Peyer's patch (tissue), 4 donors: ENCODE data around the gene ZNF750. TPM values are rescaled to one million over a fixed set of nuclear protein-coding genes. Genes with fewer than 3 reads are reported as not detected.

ENCODE experiments used
- DNase-seq, 3 donors: peaks; one replicate each; pipeline ENCODE4 v3.0.0-alpha.2; 2017 to 2019
- H3K27ac ChIP-seq, 4 donors: fragments of 200-600 bp; sonication (generic); one replicate each; pipeline ENCODE4 v1.5.1; 2016 to 2019
- H3K27me3 ChIP-seq, 2 donors: fragments of 200-600 bp; sonication (generic); one replicate each; pipeline ENCODE4 v1.5.1; 2019
- H3K36me3 ChIP-seq, 3 donors: fragments of 200-600 bp; sonication (generic); one replicate each; pipeline ENCODE4 v1.5.1; 2016 to 2019
- H3K4me1 ChIP-seq, 4 donors: fragments of 200-600 bp; sonication (generic); one replicate each; pipeline ENCODE4 v1.5.1; 2016 to 2019
- H3K4me3 ChIP-seq, 4 donors: fragments of 200-600 bp; sonication (generic); 1 replicate in 3 of 4; 2 replicates in 1 of 4; pipeline ENCODE4 v1.5.1; 2016 to 2019; ENCODE audit warnings: mild to moderate bottlenecking in 1 of 4
- H3K9me3 ChIP-seq, 4 donors: fragments of 200-600 bp; sonication (generic); one replicate each; pipeline ENCODE4 v1.5.1; 2016 to 2019; ENCODE audit warnings: mild to moderate bottlenecking in 1 of 4
- POLR2A ChIP-seq, 2 donors: fragments of 450-650 bp; IDR thresholded peaks; one replicate each; pipeline ENCODE4 v1.5.1; 2017; ENCODE audit warnings: antibody characterized with exemption in 2 of 2, mild to moderate bottlenecking in 2 of 2, moderate library complexity in 2 of 2
- total RNA-seq, 4 donors: library from RNA; depleted of rRNA; stranded (reverse); fragments of >200 nt; gene quantifications; one replicate each; pipeline ENCODE4 v1.1.0, GENCODE V29; 2016
- TF ChIP-seq, protein P1 (sequence below), 6 experiments: fragments of 450-650 bp in 4 of 6; fragments of 200-600 bp in 2 of 6; sonication (generic) in 1 of 6; IDR thresholded peaks; one replicate each; pipeline ENCODE4 v1.5.1; 2017 to 2019; ENCODE audit warnings: antibody characterized with exemption in 6 of 6, mild to moderate bottlenecking in 3 of 6, moderate library complexity in 1 of 6

The ZNF750 gene
- total RNA-seq, 4 donors from 2014 or later = not detected

DNA sequence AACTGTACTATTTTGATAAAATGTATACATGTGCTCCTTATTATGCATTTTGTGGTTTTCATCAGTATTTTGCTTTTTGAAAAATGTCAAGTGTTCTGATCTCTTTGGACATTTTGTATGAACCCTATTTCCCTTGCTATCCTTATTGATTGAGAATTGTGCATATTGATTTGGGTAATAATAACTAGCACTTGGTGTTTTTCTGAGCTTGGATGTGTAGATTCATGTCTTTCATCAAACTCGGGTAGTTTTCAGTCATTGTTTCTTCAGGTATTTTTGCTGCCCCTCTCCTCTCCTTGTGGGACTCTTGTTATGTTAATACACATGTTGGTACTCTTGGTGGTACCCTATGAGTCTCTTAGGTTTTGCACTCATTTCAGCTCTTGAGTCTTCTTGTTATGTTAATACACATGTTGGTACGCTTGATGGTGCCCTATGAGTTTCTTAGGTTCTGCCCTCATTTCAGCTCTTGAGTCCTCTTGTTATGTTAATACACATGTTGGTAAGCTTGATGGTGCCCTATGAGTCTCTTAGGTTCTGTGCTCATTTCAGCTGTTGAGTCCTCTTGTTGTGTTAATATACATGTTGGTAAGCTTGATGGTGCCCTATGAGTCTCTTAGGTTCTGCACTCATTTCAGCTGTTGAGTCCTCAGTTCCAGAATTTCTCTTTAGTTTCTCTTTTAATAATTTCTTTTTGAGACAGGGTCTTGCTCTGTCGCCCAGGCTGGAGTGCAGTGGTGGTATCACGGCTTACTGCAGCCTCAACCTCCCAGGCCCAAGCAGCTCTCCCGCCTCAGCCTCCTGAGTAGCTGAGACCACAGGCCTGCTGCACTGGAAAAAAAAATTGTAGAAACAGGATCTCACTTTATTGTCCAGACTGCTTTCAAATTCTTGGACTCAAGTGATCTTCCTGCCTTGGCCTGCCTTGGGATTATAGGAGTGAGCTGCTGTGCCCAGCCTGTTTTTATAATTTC lies 19.3 kb downstream of the ZNF750 start:
- H3K36me3 ChIP-seq = peaks cover 0 to 30% (median 0%) of the 10 kb centered on the region in 3 donors

DNA sequence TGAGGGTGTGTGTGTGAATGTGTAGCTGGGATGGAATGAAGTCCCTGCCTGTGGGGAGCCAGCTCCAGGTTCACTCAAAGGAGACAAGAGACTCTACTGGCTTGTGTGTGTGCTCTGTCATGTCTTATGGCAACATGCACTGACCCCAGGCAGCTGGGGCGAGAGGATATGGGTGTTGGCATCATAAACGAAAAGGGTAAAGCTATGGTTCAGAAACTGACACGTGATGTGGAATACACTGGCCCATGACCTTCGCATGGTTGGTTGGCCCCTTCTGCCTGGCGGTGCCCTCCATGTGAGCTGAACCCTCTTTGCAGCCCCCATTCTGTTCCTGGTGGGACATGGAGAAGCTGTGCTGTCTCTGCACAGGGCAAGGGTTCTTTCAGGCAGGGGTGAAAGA lies 21.9 kb downstream of the ZNF750 start:
- Histone ChIP-seq H3K4me1 (no peaks in the 10 kb centered on the region), H3K4me3 (no peak overlapping the region), H3K9me3 (peaks cover 0 to 8% (median 0%) of the 10 kb centered on the region in 4 donors), H3K36me3 (peaks cover 0 to 36% (median 0%) of the 10 kb centered on the region in 3 donors), H3K27me3 (no peaks in the 10 kb centered on the region), H3K27ac (no peak overlapping the region)
- TF ChIP-seq, protein P1, sequence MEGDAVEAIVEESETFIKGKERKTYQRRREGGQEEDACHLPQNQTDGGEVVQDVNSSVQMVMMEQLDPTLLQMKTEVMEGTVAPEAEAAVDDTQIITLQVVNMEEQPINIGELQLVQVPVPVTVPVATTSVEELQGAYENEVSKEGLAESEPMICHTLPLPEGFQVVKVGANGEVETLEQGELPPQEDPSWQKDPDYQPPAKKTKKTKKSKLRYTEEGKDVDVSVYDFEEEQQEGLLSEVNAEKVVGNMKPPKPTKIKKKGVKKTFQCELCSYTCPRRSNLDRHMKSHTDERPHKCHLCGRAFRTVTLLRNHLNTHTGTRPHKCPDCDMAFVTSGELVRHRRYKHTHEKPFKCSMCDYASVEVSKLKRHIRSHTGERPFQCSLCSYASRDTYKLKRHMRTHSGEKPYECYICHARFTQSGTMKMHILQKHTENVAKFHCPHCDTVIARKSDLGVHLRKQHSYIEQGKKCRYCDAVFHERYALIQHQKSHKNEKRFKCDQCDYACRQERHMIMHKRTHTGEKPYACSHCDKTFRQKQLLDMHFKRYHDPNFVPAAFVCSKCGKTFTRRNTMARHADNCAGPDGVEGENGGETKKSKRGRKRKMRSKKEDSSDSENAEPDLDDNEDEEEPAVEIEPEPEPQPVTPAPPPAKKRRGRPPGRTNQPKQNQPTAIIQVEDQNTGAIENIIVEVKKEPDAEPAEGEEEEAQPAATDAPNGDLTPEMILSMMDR (IDR thresholded peaks at IDR 0.05) = no peak
- TF ChIP-seq POLR2A (IDR thresholded peaks at IDR 0.05) = no peak
- DNase-seq = no peak

More for the DNA sequence above, 19.3 kb downstream of the ZNF750 start:
- peaks cover 0 to 8% (median 0%) of the 10 kb centered on the region in 4 donors for H3K9me3 ChIP-seq
- no peaks in the 10 kb centered on the region for H3K27me3 ChIP-seq
- no peaks in the 10 kb centered on the region for H3K4me1 ChIP-seq
- no peak for DNase-seq
- TF ChIP-seq, protein P1 (IDR thresholded peaks at IDR 0.05) = no peak
- TF ChIP-seq POLR2A (IDR thresholded peaks at IDR 0.05) = no peak
- H3K4me3 ChIP-seq = no peak overlapping the region
- no peak overlapping the region for H3K27ac ChIP-seq

DNA sequence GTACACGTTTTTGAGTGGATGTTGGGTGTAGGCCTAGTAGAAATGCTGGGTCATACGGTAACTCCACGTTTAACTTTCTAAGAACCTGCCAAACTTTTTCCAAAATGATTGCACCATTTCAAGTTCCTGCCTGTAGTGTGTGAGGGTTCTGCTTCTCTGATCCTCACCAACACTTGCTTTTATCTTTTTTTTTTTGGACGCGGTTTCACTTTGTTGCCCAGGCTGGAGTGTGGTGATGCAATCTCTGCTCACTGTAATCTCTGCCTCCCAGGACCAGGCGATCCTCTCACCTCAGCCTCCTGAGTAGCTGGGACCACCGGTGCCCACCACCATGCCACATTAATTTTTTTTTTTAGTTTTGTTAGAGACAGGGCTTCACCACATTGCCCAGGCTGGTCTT lies 23.5 kb downstream of the ZNF750 start:
- Histone ChIP-seq H3K4me3 (no peak overlapping the region), H3K27me3 (no peaks in the 10 kb centered on the region), H3K36me3 (peaks cover 0 to 44% (median 0%) of the 10 kb centered on the region in 3 donors), H3K4me1 (no peaks in the 10 kb centered on the region), H3K27ac (no peak overlapping the region), H3K9me3 (peaks cover 0 to 8% (median 0%) of the 10 kb centered on the region in 4 donors)
- no peak for DNase-seq
- no peak for TF ChIP-seq POLR2A (IDR thresholded peaks at IDR 0.05)
- TF ChIP-seq, protein P1 (IDR thresholded peaks at IDR 0.05) = no peak

DNA sequence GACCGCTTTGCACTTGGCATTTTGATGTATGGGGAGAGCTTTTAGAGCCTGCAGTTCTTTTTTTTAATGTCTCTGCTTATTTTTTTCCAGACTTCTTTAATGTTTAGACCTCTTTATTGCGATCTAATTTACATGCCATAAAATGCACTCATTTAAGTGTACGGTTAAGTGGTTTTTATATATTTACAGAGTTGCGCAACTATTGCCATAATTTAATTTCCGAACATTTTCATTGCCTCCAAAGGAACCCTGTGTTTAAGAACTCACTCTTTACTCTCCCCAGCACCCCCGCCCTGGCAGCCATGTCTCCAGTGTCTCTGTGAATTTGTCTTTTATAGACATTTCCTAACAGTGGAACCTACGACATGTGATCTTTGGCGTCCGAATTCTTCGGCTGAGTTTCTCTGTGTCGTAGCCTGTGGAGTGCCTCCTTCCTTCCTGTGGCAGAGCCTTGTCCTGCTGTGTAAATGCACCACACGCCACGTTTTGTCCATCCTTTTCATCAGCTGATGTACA lies 24.0 kb downstream of the ZNF750 start:
- Histone ChIP-seq H3K36me3 (peaks cover 0 to 47% (median 0%) of the 10 kb centered on the region in 3 donors), H3K4me1 (no peaks in the 10 kb centered on the region), H3K27me3 (no peaks in the 10 kb centered on the region), H3K27ac (no peak overlapping the region), H3K4me3 (no peak overlapping the region), H3K9me3 (peaks cover 0 to 8% (median 0%) of the 10 kb centered on the region in 4 donors)
- TF ChIP-seq, protein P1 (IDR thresholded peaks at IDR 0.05) = no peak
- no peak for TF ChIP-seq POLR2A (IDR thresholded peaks at IDR 0.05)
- DNase-seq = no peak

DNA sequence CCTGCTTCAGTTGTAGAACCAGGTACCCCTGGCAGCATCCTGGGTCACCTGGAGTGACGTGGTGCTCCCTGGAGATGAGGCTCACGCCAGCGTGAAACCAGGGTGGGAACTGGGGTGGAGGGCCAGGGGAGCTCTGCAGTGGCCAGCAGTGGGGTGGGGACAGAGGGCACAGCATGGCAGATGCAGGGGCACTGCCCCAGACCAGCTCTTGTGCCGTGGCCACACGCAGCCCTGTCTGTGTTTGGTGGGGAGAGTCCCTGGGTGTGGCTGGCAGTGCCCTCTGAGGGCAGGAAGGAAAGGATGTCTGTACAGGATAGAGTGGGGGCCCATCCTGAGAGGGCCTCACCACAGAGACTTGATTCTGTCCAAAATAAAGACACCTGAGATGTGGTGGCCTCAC lies 24.5 kb downstream of the ZNF750 start:
- Histone ChIP-seq H3K27me3 (no peaks in the 10 kb centered on the region), H3K4me1 (no peaks in the 10 kb centered on the region), H3K27ac (no peak overlapping the region), H3K9me3 (peaks cover 0 to 7% (median 0%) of the 10 kb centered on the region in 4 donors), H3K4me3 (no peak overlapping the region), H3K36me3 (peaks cover 0 to 52% (median 0%) of the 10 kb centered on the region in 3 donors)
- DNase-seq = no peak
- TF ChIP-seq POLR2A (IDR thresholded peaks at IDR 0.05) = no peak
- TF ChIP-seq, protein P1 (IDR thresholded peaks at IDR 0.05) = no peak
